Cardiac septum (tissue), 1 donor: ENCODE measurements around the gene EPDR1. TPM values are rescaled to one million over a fixed set of nuclear protein-coding genes. Genes with fewer than 3 reads are reported as not detected.

Source experiments
- DNase-seq: peaks from one replicate; pipeline ENCODE4 v3.0.0-alpha.2; 2020; ENCODE audit warnings: low spot score
- intact Hi-C: fragments of 100-400 bp; cut with DNase I; formaldehyde crosslinking; loops from one replicate; pipeline ENCODE4 v1.14.0; 2022
- total RNA-seq: library from RNA; stranded (reverse); fragmentation: NEBNext Ultra II Directional; extraction: Animal tissue kit (Norgen Biotek cat#: 25700); gene quantifications from one replicate; pipeline ENCODE4 v1.2.1, GENCODE V29; 2021
- donor health status: DM: no; HTN: no; CAD: no.

EPDR1 gene
- total RNA-seq, 1 donor from 2014 or later: 38.7 TPM

DNA sequence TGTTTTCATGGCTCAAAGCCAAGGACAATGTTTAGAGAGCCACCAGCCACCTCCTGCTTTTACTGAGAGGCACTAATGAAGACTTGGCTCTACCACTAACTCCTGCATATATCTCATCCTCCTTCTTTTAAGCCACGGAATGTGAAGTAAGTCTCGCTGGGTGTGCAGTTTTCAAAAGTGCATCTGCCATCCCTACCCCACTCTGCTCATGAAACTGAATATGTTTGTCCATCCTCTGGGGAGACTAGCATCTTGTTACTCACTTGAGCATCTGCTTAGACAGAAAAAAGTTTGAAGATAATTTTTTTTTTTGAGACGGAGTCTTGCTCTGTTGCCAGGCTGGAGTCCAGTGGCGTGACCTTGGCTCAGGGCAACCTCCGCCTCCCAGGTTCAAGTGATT lies 40.8 kb downstream of the EPDR1 start:
- intact Hi-C loops: no loop called here
- no peak for DNase-seq

DNA sequence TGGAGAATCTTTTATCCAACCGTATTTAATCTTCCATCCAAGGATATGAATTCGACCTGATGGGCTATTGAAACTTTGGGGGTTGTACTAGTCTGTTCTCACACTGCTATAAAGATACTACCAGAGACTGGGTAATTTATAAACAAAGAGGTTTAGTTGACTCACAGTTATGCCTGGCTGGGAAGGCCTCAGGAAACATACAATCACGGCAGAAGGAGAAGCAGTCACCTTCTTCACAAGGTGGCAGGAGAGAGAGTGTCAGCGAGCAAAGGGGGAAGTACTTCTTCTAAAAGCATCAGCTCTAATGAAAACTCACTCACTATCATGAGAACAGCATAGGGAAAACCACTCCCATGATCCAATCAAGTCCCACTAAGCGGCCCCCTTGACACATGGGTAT lies 43.8 kb downstream of the EPDR1 start:
- intact Hi-C loops: no loop called here

DNA sequence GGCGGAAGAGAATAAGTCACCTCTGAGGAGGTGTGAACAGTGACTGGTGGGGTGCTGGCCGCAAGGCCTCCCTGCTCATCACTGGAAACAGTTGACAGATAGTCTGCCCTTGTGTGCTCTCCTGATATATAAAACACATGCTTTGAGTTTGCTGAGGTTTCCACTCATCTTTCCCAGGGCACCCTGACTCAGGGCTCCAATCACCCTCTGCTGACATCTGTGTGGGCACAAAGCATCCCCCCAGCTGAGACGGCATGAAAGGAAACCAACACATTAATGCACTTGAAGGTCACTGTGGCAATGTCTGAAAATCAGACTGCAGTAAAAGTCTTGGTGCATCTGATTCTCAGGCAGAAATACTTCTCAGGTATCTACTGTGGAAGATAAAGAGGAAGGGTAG lies 49.8 kb downstream of the EPDR1 start:
- no peak for DNase-seq
- intact Hi-C loops: no loop called here

More for the DNA sequence above, 43.8 kb downstream of the EPDR1 start:
- no peak for DNase-seq

DNA sequence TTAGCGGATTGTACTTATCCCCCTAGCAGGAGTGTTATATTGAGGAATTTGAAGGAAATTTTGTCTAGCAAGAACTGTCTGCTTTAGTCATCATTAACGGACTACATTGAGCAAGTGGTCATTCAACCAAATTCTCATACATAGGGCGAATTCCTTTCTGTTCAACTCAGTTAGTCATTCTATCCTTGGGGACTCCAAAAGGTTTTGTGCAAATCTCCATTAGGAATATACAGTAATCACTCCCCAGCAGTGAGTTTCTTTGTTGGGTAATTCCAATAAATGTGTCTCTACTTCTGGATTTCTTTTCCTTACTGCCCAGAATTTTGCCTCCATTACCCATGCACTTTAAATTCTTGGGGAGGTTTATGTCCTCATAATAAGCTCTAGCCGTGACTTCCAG lies 51.1 kb downstream of the EPDR1 start:
- DNase-seq: no peak
- intact Hi-C loops: no loop called here

GRCh38 chr7:37973915-37974314 lies 53.5 kb downstream of the EPDR1 start:
- DNase-seq: no peak
- intact Hi-C loops: no loop called here

- no peak for DNase-seq
- intact Hi-C loops: no loop called here
These were observed 54.3 kb downstream of the EPDR1 start for GRCh38 chr7:37974711-37975110.

DNA sequence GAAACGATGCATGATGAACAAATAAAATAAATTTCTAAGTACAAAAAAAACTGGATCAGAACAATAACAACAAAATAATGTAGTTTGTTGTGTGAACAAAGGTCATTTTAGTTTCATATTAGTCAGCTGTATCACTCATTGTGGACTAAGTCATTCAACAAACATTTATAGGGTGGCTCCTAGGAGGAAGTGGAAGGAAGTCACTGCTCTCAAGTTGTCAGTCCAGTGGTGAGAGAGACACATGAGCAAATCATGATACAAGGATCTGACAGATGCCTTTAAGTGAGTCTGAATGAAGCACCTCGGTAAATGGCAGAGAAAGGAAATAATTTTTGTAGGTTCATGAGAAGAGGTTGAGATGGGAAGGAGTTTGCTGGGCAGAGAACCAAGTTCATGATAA lies 56.8 kb downstream of the EPDR1 start:
- intact Hi-C loops: no loop called here

DNA sequence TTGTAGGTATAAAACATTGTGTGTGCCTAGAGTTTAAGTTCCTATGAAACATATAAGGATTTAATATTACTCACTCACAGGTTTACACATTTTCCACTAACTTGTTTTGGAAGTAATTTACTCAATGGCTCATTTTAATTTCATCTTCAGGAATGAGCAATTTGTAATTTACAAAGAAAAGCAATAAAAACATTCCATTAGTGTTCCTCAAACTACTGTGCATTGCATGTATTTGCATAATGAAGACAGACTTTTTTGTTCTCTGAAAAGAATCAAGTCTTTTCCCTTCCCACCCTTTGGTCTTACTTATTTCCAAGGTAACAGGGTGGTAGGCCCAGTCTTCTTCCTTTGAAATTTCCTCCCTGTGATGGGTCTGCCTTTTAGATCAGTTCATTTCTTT lies 61.2 kb downstream of the EPDR1 start:
- intact Hi-C loops: no loop called here
- DNase-seq: no peak

More for the DNA sequence above, 56.8 kb downstream of the EPDR1 start:
- DNase-seq: no peak

- no peak for DNase-seq
- intact Hi-C loops: no loop called here
These were observed 62.0 kb downstream of the EPDR1 start for GRCh38 chr7:37982423-37982822.

DNA sequence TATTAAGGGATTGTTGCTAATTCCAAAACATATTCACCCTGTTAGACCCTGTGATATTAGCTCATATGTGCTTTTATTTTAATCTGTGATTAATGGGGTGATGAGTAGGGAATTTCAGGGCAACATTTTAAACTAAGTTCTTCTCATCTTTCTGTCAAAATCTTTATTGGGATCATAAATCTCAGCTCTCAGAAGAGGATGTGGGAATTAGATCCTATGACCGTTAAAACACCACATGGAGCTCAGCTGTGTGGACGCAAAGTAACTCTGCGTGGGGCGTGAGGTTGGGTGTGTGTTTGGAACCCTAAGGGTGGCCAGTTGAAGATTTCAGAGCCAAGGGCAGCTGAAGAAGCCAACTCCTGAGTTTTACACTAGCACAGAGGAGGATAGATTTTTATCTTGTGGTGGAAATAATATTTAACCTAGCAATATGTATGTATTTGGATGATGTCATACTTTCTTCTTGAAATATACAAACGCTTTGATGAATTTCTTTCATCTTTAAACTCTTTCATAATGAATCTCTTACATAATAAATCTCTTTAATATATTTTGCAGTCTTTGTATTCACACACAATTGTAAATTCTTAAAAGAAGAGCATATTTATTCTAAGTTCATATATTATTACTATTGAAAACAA lies 64.4 kb downstream of the EPDR1 start:
- intact Hi-C loops: no loop called here
- DNase-seq: no peak

- intact Hi-C loops: no loop called here
- DNase-seq: no peak
These were observed 66.5 kb downstream of the EPDR1 start for GRCh38 chr7:37986908-37987330.

- intact Hi-C loops: no loop called here
- DNase-seq: no peak
These were observed 67.3 kb downstream of the EPDR1 start for GRCh38 chr7:37987732-37988131.

DNA sequence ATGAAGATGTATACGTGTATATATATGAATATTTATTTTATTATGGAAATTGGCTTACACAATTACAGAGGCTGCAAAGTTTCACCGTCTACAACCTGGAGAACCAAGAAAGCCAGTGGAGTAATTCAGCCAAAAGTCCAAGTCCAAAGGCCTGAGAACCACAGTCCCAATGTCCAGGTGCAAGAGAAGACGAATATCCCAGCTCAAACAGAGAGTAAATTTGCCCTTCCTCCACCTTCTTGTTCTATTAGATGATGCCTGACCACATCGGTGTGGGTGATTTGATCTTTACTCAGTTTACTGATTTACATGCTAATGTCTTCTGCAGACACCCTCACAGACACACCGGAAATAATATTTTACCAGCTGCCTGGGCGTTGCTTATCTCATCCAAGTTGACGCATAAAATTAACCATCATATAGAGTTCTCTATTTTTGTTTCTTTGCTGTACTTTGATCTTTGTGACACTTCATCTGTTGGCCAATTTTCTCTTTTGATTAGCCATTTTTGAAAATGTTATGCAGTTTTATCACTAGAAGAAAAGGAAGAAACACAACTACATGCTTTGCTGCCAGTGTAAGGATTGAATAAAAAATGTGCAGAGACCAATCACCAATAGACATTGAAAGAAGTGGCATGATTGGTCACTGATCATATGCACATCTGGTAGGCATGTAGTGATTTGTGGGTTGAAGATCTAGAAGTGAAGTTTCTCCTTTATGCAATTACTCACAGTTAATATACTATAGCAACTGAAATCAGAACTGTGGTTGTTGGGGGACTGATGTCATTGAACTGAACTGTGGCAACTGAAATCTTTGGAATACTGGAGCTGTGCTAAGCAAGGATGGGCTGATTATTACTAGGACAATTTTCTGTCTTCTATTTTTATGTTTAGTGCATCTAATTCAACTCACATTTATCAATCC lies 68.5 kb downstream of the EPDR1 start:
- no peak for DNase-seq
- intact Hi-C loops: no loop called here

- DNase-seq: no peak
- intact Hi-C loops: no loop called here
These were observed 69.9 kb downstream of the EPDR1 start for GRCh38 chr7:37990337-37990736.

DNA sequence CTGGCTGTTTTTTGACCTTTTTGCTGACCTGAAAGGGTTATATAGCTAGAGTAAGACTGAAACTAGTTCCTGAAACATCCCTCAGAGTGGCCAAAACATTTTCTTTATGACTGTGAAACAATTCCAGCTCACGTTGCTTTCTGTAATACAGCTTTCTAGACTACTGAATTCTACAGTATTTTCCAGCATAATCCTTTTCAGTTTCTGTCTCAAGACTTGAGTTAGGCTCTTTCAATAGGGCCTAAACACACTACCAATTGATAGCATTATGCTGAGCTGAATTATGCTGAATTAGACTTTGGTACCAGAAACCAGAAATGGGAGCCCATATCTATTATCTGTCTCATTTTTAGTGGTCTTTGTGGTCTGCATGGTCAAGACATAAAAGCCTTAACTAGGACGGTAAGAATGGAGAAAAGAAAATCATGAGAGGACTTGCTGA lies 72.6 kb downstream of the EPDR1 start:
- intact Hi-C loops: no loop called here

GRCh38 chr7:37999673-38000072 lies 79.2 kb downstream of the EPDR1 start:
- no peak for DNase-seq
- intact Hi-C loops: no loop called here

More for the DNA sequence above, 72.6 kb downstream of the EPDR1 start:
- DNase-seq: no peak

DNA sequence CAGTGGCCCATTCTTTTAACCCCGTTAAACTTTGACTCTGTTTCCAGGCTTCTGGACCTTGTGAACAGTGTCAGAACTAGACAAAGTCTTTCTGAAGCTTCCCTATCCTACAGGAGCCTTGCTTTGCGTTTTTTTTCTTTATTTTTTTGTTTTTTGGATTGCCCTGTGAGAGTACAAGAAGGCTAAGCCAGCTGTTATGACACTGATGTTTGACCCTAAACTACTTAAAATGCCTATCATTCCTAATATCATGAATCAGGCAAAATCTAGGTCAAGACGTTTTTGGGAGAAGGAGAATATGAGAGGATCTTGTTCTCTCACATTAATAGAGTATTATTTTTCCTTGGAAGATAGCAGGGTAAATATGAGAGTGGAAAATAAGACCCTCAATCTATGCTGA lies 79.8 kb downstream of the EPDR1 start:
- intact Hi-C loops: no loop called here
- DNase-seq: no peak
